ENCODE measurements around the gene CHTF8.

The CHTF8 gene

DNA sequence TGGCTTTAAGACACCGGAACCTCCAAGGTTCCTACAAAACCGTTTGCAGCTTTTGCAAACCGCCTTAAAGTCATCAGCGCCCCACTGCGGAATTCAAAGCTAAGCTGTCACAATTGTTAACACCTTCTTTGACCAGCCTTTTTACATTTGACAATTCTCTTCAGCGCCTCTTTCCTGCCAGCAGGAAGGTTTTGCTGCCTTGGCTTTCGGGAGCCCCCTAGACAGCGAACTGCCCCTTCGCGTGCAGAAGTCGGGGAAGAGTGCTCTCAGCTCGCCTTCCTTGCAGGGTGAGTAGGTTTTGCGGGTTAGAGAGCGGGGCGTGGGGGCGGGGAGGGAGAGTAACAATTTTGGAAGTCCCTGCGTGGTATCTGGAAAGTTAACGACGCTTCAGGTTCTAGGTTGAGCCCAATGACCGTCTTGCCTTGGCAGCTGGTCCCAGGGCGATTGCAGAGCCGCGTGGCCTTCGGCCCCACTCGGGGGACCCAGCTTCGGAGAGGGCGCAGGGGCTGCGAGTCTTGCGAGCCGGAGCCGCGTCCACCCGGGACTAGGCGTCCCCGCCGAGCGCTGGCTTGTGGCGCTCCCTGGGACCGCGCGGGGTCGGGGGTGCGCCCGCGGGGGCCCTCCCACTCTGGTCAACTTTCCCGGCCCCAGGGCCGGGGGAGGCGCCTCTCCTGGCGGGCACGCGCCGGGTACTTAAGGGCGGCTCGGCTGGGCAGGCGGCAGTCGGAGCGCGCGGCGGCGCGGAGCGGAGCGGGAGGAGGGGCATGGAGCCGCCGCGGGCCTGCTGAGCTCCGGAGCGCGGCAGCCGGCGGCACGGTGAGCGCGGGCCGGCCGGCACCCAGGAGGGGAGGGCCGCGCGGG is 26.7 kb downstream of the CHTF8 start, which contains the start of gene HAS3 (continued):
- TF ChIP-seq, protein P1, sequence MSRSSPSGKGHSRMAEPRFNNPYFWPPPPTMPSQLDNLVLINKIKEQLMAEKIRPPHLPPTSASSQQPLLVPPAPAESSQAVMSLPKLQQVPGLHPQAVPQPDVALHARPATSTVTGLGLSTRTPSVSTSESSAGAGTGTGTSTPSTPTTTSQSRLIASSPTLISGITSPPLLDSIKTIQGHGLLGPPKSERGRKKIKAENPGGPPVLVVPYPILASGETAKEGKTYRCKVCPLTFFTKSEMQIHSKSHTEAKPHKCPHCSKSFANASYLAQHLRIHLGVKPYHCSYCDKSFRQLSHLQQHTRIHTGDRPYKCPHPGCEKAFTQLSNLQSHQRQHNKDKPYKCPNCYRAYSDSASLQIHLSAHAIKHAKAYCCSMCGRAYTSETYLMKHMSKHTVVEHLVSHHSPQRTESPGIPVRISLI (tag by site-specific recombination; IDR thresholded peaks at IDR 0.05), result no peak
- TF ChIP-seq ZNF624 (tag by site-specific recombination; IDR thresholded peaks at IDR 0.05), result no peak
- no peak for TF ChIP-seq ZNF654 (tag by site-specific recombination; IDR thresholded peaks at IDR 0.05; ENCODE audit: low read depth)
- no peak for TF ChIP-seq ZNF416 (tag by site-specific recombination; IDR thresholded peaks at IDR 0.05)
- TF ChIP-seq ZNF549 (tag by site-specific recombination; IDR thresholded peaks at IDR 0.05), result no peak
- TF ChIP-seq ZBTB1 (tag by site-specific recombination; IDR thresholded peaks at IDR 0.05), result no peak
- TF ChIP-seq ZNF837 (tag by site-specific recombination; IDR thresholded peaks at IDR 0.05), result no peak
- TF ChIP-seq, protein P2, sequence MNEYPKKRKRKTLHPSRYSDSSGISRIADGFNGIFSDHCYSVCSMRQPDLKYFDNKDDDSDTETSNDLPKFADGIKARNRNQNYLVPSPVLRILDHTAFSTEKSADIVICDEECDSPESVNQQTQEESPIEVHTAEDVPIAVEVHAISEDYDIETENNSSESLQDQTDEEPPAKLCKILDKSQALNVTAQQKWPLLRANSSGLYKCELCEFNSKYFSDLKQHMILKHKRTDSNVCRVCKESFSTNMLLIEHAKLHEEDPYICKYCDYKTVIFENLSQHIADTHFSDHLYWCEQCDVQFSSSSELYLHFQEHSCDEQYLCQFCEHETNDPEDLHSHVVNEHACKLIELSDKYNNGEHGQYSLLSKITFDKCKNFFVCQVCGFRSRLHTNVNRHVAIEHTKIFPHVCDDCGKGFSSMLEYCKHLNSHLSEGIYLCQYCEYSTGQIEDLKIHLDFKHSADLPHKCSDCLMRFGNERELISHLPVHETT (tag by site-specific recombination; IDR thresholded peaks at IDR 0.05), result no peak
- TF ChIP-seq ZNF792 (tag by site-specific recombination; IDR thresholded peaks at IDR 0.05), result no peak
- TF ChIP-seq MEIS1 (CRISPR knock-in tag; IDR thresholded peaks at IDR 0.05; ENCODE audit: borderline replicate concordance), result no peak
- no peak for TF ChIP-seq ZNF155 (tag by site-specific recombination; IDR thresholded peaks at IDR 0.05)
- TF ChIP-seq ZNF394 (tag by site-specific recombination; IDR thresholded peaks at IDR 0.05; ENCODE audit: borderline replicate concordance), result no peak
- no peak for TF ChIP-seq ZFP69B (tag by site-specific recombination; IDR thresholded peaks at IDR 0.05)
- TF ChIP-seq ZNF843 (tag by site-specific recombination; IDR thresholded peaks at IDR 0.05), result no peak
- TF ChIP-seq, protein P3, sequence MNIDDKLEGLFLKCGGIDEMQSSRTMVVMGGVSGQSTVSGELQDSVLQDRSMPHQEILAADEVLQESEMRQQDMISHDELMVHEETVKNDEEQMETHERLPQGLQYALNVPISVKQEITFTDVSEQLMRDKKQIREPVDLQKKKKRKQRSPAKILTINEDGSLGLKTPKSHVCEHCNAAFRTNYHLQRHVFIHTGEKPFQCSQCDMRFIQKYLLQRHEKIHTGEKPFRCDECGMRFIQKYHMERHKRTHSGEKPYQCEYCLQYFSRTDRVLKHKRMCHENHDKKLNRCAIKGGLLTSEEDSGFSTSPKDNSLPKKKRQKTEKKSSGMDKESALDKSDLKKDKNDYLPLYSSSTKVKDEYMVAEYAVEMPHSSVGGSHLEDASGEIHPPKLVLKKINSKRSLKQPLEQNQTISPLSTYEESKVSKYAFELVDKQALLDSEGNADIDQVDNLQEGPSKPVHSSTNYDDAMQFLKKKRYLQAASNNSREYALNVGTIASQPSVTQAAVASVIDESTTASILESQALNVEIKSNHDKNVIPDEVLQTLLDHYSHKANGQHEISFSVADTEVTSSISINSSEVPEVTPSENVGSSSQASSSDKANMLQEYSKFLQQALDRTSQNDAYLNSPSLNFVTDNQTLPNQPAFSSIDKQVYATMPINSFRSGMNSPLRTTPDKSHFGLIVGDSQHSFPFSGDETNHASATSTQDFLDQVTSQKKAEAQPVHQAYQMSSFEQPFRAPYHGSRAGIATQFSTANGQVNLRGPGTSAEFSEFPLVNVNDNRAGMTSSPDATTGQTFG (tag by site-specific recombination; IDR thresholded peaks at IDR 0.05; ENCODE audit: borderline replicate concordance), result no peak
- no peak for TF ChIP-seq ZNF596 (tag by site-specific recombination; IDR thresholded peaks at IDR 0.05)
- no peak for TF ChIP-seq BCL11B (tag by site-specific recombination; IDR thresholded peaks at IDR 0.05; ENCODE audit: low read depth)
- TF ChIP-seq, protein P4, sequence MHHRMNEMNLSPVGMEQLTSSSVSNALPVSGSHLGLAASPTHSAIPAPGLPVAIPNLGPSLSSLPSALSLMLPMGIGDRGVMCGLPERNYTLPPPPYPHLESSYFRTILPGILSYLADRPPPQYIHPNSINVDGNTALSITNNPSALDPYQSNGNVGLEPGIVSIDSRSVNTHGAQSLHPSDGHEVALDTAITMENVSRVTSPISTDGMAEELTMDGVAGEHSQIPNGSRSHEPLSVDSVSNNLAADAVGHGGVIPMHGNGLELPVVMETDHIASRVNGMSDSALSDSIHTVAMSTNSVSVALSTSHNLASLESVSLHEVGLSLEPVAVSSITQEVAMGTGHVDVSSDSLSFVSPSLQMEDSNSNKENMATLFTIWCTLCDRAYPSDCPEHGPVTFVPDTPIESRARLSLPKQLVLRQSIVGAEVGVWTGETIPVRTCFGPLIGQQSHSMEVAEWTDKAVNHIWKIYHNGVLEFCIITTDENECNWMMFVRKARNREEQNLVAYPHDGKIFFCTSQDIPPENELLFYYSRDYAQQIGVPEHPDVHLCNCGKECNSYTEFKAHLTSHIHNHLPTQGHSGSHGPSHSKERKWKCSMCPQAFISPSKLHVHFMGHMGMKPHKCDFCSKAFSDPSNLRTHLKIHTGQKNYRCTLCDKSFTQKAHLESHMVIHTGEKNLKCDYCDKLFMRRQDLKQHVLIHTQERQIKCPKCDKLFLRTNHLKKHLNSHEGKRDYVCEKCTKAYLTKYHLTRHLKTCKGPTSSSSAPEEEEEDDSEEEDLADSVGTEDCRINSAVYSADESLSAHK (tag by site-specific recombination; IDR thresholded peaks at IDR 0.05), result no peak
- TF ChIP-seq ZNF112 (tag by site-specific recombination; IDR thresholded peaks at IDR 0.05), result no peak
- no peak for TF ChIP-seq ZNF114 (tag by site-specific recombination; IDR thresholded peaks at IDR 0.05)
- TF ChIP-seq ZNF585B (tag by site-specific recombination; IDR thresholded peaks at IDR 0.05), result no peak
- TF ChIP-seq SP2 (tag by site-specific recombination; IDR thresholded peaks at IDR 0.05), result no peak
- TF ChIP-seq, protein P5, sequence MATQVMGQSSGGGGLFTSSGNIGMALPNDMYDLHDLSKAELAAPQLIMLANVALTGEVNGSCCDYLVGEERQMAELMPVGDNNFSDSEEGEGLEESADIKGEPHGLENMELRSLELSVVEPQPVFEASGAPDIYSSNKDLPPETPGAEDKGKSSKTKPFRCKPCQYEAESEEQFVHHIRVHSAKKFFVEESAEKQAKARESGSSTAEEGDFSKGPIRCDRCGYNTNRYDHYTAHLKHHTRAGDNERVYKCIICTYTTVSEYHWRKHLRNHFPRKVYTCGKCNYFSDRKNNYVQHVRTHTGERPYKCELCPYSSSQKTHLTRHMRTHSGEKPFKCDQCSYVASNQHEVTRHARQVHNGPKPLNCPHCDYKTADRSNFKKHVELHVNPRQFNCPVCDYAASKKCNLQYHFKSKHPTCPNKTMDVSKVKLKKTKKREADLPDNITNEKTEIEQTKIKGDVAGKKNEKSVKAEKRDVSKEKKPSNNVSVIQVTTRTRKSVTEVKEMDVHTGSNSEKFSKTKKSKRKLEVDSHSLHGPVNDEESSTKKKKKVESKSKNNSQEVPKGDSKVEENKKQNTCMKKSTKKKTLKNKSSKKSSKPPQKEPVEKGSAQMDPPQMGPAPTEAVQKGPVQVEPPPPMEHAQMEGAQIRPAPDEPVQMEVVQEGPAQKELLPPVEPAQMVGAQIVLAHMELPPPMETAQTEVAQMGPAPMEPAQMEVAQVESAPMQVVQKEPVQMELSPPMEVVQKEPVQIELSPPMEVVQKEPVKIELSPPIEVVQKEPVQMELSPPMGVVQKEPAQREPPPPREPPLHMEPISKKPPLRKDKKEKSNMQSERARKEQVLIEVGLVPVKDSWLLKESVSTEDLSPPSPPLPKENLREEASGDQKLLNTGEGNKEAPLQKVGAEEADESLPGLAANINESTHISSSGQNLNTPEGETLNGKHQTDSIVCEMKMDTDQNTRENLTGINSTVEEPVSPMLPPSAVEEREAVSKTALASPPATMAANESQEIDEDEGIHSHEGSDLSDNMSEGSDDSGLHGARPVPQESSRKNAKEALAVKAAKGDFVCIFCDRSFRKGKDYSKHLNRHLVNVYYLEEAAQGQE (tag by site-specific recombination; IDR thresholded peaks at IDR 0.05), result no peak
- no peak for TF ChIP-seq ZNF211 (tag by site-specific recombination; IDR thresholded peaks at IDR 0.05; ENCODE audit: low read depth)
- no peak for TF ChIP-seq ZNF214 (tag by site-specific recombination; IDR thresholded peaks at IDR 0.05; ENCODE audit: borderline replicate concordance)
- TF ChIP-seq, protein P6, sequence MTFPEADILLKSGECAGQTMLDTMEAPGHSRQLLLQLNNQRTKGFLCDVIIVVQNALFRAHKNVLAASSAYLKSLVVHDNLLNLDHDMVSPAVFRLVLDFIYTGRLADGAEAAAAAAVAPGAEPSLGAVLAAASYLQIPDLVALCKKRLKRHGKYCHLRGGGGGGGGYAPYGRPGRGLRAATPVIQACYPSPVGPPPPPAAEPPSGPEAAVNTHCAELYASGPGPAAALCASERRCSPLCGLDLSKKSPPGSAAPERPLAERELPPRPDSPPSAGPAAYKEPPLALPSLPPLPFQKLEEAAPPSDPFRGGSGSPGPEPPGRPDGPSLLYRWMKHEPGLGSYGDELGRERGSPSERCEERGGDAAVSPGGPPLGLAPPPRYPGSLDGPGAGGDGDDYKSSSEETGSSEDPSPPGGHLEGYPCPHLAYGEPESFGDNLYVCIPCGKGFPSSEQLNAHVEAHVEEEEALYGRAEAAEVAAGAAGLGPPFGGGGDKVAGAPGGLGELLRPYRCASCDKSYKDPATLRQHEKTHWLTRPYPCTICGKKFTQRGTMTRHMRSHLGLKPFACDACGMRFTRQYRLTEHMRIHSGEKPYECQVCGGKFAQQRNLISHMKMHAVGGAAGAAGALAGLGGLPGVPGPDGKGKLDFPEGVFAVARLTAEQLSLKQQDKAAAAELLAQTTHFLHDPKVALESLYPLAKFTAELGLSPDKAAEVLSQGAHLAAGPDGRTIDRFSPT (tag by site-specific recombination; IDR thresholded peaks at IDR 0.05), result no peak
- TF ChIP-seq ZNF174 (tag by site-specific recombination; IDR thresholded peaks at IDR 0.05), result no peak

Data from HEK293 (cell line).